Renal cortex interstitium (tissue), 11 donors: Measurements from ENCODE around the gene GALP. TPM values are rescaled to one million over a fixed set of nuclear protein-coding genes. Genes with fewer than 3 reads are reported as not detected.
A peak's percentile ranks its signal among the peaks of the same experiment; 100 is the strongest.
"Not testable (repeated sequence)": the region's sequence is repeated elsewhere in the genome, so short reads cannot be mapped to it uniquely, and the experiment has no call there.

ENCODE experiments used
- DNase-seq, 11 donors: peaks; one replicate each; pipeline ENCODE4 v3.0.0-alpha.2; 2013; ENCODE audit warnings: low read depth in 9 of 11, low spot score in 4 of 11; ENCODE audit errors: extremely low read depth in 1 of 11
- polyA plus RNA-seq, 3 donors: library from polyadenylated mRNA; unstranded; fragments of 120-200 nt; gene quantifications; one replicate each; pipeline ENCODE4 v1.2.1, GENCODE V29; 2013; ENCODE audit not compliant: insufficient read length in 3 of 3

GALP gene
- polyA plus RNA-seq, 3 donors: not detected

- DNase-seq: no peak
Measured at GRCh38 chr19:56145698-56146097, 30.1 kb upstream of the GALP start.

GRCh38 chr19:56146904-56147303 lies 28.9 kb upstream of the GALP start:
- DNase-seq: no peak

- no peak for DNase-seq
Measured at GRCh38 chr19:56147307-56147706, 28.5 kb upstream of the GALP start.

- no peak for DNase-seq
Measured at GRCh38 chr19:56148096-56148495, 27.7 kb upstream of the GALP start.

- DNase-seq: not testable (repeated sequence)
Measured at GRCh38 chr19:56148955-56149655, 26.7 kb upstream of the GALP start.

- no peak for DNase-seq
Measured at GRCh38 chr19:56149656-56150038, 26.2 kb upstream of the GALP start.

- DNase-seq: no peak
Measured at GRCh38 chr19:56150358-56150757, 25.4 kb upstream of the GALP start.

- no peak for DNase-seq
Measured at GRCh38 chr19:56152644-56153043, 23.2 kb upstream of the GALP start.

- DNase-seq: no peak
Measured at GRCh38 chr19:56153507-56153906, 22.3 kb upstream of the GALP start.

GRCh38 chr19:56155124-56155687 lies 20.6 kb upstream of the GALP start:
- DNase-seq: no peak

- DNase-seq: no peak
Measured at GRCh38 chr19:56156768-56157167, 19.0 kb upstream of the GALP start.

- no peak for DNase-seq
Measured at GRCh38 chr19:56158170-56158757, 17.5 kb upstream of the GALP start.

GRCh38 chr19:56159009-56159559 lies 16.7 kb upstream of the GALP start:
- DNase-seq: no peak

GRCh38 chr19:56159622-56160271 lies 16.1 kb upstream of the GALP start:
- no peak for DNase-seq

- DNase-seq: no peak
Measured at GRCh38 chr19:56161534-56161933, 14.3 kb upstream of the GALP start.

- no peak for DNase-seq
Measured at GRCh38 chr19:56162258-56162657, 13.6 kb upstream of the GALP start.

- no peak for DNase-seq
Measured at GRCh38 chr19:56163097-56163496, 12.7 kb upstream of the GALP start.

- DNase-seq: peak in 3 of 11 donors; percentile 29 to 43 (median 31)
Measured at GRCh38 chr19:56167064-56167578, 8.7 kb upstream of the GALP start.

- no peak for DNase-seq
Measured at GRCh38 chr19:56170261-56170660, 5.5 kb upstream of the GALP start.

- no peak for DNase-seq
Measured at GRCh38 chr19:56174086-56174485, 1.7 kb upstream of the GALP start.
